Measurements from ENCODE around the gene PIEZO1.

PIEZO1 gene

DNA sequence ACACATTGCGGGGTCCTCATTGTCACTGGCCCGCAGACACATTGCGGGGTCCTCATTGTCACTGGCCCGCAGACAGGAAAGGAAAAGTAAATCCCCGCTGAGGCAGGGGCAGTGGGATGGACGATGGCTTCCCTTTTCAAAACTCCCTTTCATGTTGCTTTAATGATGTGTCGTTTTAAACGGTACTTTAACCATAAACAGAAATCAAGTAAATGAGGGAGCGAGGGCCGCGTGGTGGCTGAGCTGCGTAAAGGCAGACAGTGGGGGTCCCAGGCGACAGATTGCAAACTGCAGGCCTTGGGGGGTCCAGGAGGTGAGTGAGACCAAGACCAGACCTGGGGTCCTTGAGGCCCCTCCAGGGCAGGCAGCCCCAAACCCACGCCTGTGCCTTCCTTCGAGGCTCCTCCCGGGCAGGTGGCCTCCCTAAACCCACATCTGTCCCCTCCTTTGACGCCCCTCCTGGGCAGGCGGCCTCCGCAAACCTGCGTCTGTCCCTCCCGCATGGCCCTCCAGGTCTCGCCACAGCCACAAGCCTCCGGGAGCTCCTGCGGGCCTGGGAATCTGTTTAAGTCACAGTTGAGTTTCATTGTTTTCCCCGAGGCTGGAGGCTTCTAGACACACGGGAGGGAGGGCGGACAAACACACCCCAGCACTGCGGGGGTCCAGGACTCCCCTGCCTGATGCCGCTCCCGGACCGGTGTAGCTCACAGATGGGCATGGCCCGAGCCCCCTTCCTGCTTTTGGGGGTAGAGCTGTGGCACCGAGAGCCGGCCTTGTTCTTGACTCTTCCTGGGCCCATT, 7.3 kb downstream of the PIEZO1 start:
- TF ChIP-seq GATA2 (IDR thresholded peaks at IDR 0.05; ENCODE audit: low read depth, low read length) (no peak), GATA3 (IDR thresholded peaks at IDR 0.05; ENCODE audit: low read depth, low read length) (no peak)

DNA sequence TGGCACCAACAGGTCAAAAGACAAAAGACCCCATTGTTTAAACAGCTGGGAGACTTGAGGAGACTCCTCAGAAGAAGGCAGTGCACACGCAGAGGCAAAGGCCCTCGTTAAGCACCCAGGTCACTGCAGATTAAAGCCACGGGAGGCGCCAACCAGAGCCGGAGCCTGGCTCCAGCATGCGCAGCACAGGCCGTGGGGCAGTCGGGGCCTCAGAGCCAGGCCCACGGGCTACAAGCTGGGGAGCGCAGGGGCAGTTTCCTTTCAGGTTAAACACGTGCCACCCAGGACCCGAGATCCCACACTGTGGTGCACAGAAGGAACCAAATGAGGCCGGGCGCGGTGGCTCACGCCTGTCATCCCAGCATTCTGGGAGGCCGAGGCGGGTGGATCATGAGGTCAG, 9.2 kb downstream of the PIEZO1 start:
- TF ChIP-seq GATA2 (IDR thresholded peaks at IDR 0.05; ENCODE audit: low read depth, low read length) (no peak), GATA3 (IDR thresholded peaks at IDR 0.05; ENCODE audit: low read depth, low read length) (no peak)

- TF ChIP-seq GATA3 (IDR thresholded peaks at IDR 0.05; ENCODE audit: low read depth, low read length) = no peak
- TF ChIP-seq GATA2 (IDR thresholded peaks at IDR 0.05; ENCODE audit: low read depth, low read length) = no peak
Observed at GRCh38 chr16:88774544-88775393, 10.3 kb downstream of the PIEZO1 start.

DNA sequence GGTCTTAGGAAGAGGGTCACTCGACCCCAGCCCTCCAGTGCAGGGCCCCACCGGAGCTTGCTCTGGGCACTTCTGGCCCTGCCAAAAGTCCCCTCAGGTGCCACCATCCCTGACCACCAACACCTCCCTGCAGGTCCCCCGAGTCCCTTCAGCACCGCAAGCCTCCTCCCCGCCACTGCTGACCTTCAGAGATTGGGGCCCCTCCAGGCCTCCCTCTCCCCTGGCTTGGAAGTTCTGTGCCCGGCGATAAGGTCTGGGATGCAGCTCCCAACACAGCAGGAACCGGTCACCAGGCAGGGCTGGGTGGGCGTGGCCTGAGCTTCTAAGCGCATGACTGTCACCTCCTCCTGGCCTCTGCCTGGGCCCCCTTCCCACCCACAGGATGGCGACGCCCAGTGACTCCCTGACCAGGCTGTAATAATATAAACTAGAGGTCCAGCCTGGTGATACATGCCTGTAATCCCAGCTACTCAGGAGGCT, 11.2 kb downstream of the PIEZO1 start:
- no peak for TF ChIP-seq GATA3 (IDR thresholded peaks at IDR 0.05; ENCODE audit: low read depth, low read length)
- no peak for TF ChIP-seq GATA2 (IDR thresholded peaks at IDR 0.05; ENCODE audit: low read depth, low read length)

DNA sequence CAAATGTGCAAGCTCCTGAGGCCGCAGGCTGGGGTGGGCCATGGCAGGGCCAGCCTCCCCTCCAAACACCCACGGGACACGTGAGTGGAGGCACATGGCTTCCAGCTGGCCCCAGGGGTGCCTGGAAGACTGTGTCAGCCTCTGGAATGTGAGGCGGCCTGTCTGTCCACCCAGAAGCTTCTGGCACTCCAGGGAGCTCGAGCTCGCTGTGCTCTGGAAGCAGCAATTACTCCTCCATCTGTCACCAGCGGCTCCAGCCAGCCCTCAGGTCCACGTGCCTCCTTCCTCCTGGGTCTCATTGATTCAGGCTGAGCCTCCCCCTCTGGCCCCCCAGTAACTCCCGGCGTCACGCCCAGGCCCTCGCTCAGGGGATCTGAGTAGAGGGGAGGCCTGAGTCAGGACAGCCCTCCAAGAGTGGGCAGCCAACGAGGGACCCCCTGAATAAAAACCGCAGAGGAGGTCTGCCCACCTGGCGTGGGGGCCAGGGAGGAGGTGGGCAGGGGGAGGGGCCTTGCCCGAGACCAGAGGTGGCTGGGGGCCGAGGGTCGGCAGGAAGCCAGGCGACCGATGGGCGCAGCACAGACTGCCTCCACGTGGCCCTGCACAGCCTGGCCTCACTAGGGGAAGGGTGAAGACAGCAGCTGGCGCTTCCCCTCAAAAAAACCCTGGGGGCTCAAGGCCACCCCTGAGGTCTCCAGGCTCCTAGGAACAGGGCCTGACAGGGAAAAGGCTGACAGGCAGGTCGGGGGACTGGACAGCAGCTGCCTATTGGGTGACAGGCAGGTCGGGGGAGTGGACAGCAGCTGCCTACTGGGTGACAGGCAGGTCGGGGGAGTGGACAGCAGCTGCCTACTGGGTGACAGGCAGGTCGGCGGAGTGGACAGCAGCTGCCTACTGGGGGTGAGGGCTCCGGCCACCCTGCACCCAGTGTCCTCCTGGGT, 11.9 kb downstream of the PIEZO1 start:
- TF ChIP-seq GATA2 (IDR thresholded peaks at IDR 0.05; ENCODE audit: low read depth, low read length) = no peak
- TF ChIP-seq GATA3 (IDR thresholded peaks at IDR 0.05; ENCODE audit: low read depth, low read length) = no peak

- TF ChIP-seq GATA2 (IDR thresholded peaks at IDR 0.05; ENCODE audit: low read depth, low read length) (no peak), GATA3 (IDR thresholded peaks at IDR 0.05; ENCODE audit: low read depth, low read length) (no peak)
Observed at GRCh38 chr16:88771294-88771772, 13.7 kb downstream of the PIEZO1 start.

GRCh38 chr16:88770461-88771293, 14.3 kb downstream of the PIEZO1 start:
- no peak for TF ChIP-seq GATA3 (IDR thresholded peaks at IDR 0.05; ENCODE audit: low read depth, low read length)
- TF ChIP-seq GATA2 (IDR thresholded peaks at IDR 0.05; ENCODE audit: low read depth, low read length) = peak; percentile 95

DNA sequence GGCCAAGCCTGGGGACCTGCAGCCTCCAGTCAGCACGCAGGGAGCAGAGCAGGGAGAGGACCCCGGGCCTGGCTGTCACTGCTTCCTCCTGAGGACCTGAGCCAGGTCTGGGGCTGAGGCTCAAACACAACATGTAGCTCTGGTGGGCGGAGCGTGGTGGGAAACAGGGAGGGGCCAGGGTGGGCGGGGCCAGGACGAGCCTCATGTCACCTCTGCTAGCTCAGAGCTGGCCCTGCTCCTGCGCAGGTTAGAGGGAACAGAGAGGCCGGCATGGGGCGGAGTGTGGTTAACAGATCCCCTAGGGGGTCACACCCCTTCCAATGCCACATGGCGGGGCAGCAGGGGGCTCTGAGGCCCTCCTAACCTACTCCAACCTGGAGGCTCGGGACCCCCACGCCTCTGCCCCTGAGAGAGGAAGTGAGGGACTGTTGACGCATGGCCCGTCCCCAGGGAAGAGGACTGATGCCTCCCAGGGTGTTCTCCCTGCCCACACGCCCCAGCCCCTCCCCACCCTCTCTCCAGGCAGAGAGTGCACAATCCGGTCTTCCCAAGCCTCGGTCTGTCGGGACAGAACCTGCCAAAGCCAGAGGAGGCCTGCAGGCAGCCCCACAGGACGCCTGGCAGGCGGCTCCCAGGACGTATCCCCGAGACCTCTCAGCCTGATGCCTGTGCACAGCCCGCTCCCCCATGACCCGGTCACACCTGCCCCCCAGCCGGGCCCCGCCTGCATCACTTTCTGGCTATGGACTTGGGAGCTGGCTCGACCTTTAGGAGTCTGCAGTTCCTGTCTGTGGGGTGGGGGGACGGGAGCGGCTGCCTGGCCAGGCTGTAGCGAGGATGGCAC, 15.2 kb downstream of the PIEZO1 start:
- no peak for TF ChIP-seq GATA3 (IDR thresholded peaks at IDR 0.05; ENCODE audit: low read depth, low read length)
- no peak for TF ChIP-seq GATA2 (IDR thresholded peaks at IDR 0.05; ENCODE audit: low read depth, low read length)

DNA sequence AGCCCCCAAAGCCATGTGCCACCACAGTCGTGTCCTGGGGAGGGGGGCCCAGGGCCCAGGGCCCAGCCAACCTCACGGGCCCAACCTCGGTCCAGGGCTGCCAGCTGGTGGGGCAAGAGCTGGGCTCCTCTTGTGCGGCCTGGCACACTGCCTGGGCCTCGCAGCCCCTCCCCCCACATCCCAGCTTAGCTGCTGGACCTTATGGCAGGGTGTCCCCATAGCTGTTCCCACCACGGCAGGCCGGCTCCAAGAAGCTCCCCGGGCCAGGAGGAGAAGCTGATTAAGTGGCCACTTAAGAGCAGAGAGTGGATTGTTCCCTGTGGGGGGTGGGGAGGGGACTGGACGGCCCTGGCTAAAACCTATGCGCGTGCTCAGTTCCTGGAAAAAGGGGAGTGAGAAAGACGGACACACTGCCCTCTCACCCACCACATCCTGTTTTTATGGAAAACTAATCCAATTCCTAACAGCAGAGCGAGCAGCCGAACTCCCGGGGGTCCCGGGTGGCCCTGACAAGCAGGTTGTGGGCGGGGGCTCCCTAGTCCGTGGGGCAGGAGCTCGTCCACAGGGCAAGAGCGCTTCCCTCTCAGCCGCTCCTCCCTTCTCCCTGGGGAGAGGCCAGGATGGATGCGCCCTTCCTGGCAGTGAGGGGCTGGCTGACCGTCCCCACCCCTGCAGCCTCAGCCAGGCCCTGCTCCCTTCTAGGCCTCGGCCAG, 16.8 kb downstream of the PIEZO1 start:
- TF ChIP-seq GATA3 (IDR thresholded peaks at IDR 0.05; ENCODE audit: low read depth, low read length) (no peak), GATA2 (IDR thresholded peaks at IDR 0.05; ENCODE audit: low read depth, low read length) (no peak)

DNA sequence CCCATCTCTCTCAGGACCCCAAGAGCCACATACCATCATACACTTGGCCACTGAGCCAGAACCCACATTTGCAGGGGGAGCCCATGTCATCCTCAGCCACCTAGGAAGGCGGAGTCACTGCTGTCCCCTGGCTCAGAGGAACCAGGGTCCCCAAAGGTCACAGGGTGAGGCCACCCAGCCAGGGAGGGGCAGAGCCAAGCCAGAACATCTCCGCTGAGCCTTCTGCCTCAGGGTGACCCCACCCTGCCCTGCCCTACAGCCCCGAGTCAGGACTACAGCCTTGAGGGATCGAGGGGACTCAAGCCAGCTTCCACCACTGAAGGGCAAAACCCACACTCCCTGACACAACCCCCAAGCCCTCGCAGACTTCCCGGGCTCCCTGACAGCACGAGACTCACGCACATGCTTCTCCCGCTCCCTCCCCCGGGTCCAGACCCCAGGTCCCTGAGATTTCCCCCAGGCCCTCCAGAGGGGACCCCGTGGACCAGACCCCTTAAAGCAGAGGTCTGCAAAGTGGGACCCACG, 17.4 kb downstream of the PIEZO1 start:
- TF ChIP-seq GATA2 (IDR thresholded peaks at IDR 0.05; ENCODE audit: low read depth, low read length) (no peak), GATA3 (IDR thresholded peaks at IDR 0.05; ENCODE audit: low read depth, low read length) (no peak)

- no peak for TF ChIP-seq GATA3 (IDR thresholded peaks at IDR 0.05; ENCODE audit: low read depth, low read length)
- TF ChIP-seq GATA2 (IDR thresholded peaks at IDR 0.05; ENCODE audit: low read depth, low read length) = no peak
Observed at GRCh38 chr16:88766975-88767374, 18.0 kb downstream of the PIEZO1 start.
